ENCODE measurements around the gene RNF14.
"Not testable (repeated sequence)": the region's sequence is repeated elsewhere in the genome, so short reads cannot be mapped to it uniquely, and the experiment has no call there.

RNF14 gene

GRCh38 chr5:142015781-142016533, 47.1 kb downstream of the RNF14 start:
- DNase-seq (ENCODE audit: low spot score) = no peak

GRCh38 chr5:142016556-142016955, 47.7 kb downstream of the RNF14 start:
- DNase-seq (ENCODE audit: low spot score) = no peak

- no peak for DNase-seq (ENCODE audit: low spot score)
Measured at GRCh38 chr5:142017832-142018427, 49.0 kb downstream of the RNF14 start.

GRCh38 chr5:142020122-142020659, 51.3 kb downstream of the RNF14 start:
- no peak for DNase-seq (ENCODE audit: low spot score)

- DNase-seq (ENCODE audit: low spot score) = no peak
Measured at GRCh38 chr5:142023836-142024235, 54.9 kb downstream of the RNF14 start.

GRCh38 chr5:142024771-142025304, 55.9 kb downstream of the RNF14 start:
- peak; percentile 97 for DNase-seq (ENCODE audit: low spot score)

GRCh38 chr5:142025637-142026036, 56.7 kb downstream of the RNF14 start:
- no peak for DNase-seq (ENCODE audit: low spot score)

- DNase-seq (ENCODE audit: low spot score) = no peak
Measured at GRCh38 chr5:142032150-142032549, 63.2 kb downstream of the RNF14 start.

- no peak for DNase-seq (ENCODE audit: low spot score)
Measured at GRCh38 chr5:142032747-142033631, 64.1 kb downstream of the RNF14 start.

GRCh38 chr5:142033632-142034567, 65.0 kb downstream of the RNF14 start:
- DNase-seq (ENCODE audit: low spot score) = not testable (repeated sequence)

GRCh38 chr5:142034994-142035393, 66.1 kb downstream of the RNF14 start:
- no peak for DNase-seq (ENCODE audit: low spot score)

- DNase-seq (ENCODE audit: low spot score) = no peak
Measured at GRCh38 chr5:142036918-142037317, 68.0 kb downstream of the RNF14 start.

GRCh38 chr5:142037599-142037998, 68.7 kb downstream of the RNF14 start:
- DNase-seq (ENCODE audit: low spot score) = not testable (repeated sequence)

- no peak for DNase-seq (ENCODE audit: low spot score)
Measured at GRCh38 chr5:142038735-142039134, 69.8 kb downstream of the RNF14 start.
